Erythroblast (primary cell): ENCODE data around the gene CFAP20DC.
A peak's percentile ranks its signal among the peaks of the same experiment; 100 is the strongest.
"Not testable (repeated sequence)": the region's sequence is repeated elsewhere in the genome, so short reads cannot be mapped to it uniquely, and the experiment has no call there.

Source experiments
- DNase-seq, 2 experiments: peaks; one replicate each; lab custom pipeline; 2025; lab: John Stamatoyannopoulos, UW
- GATA1 ChIP-seq: IDR thresholded peaks from 2 replicates; pipeline ENCODE4 v1.6.1; 2011; ENCODE audit warnings: low read depth, mild to moderate bottlenecking, control low read depth, low read length, moderate library complexity
- POLR2A ChIP-seq: IDR thresholded peaks from 2 replicates; pipeline ENCODE4 v1.6.1; 2011; ENCODE audit warnings: mild to moderate bottlenecking, low read length

The CFAP20DC gene

GRCh38 chr3:59064276-59064675 lies 14.5 kb upstream of the CFAP20DC start:
- DNase-seq = no peak
- TF ChIP-seq GATA1 = no peak

- DNase-seq = no peak
Observed at GRCh38 chr3:59056706-59057105, 6.9 kb upstream of the CFAP20DC start.

GRCh38 chr3:59052803-59053411 lies 3.1 kb upstream of the CFAP20DC start:
- TF ChIP-seq GATA1 (no peak), POLR2A (no peak)
- peak; percentile 50 to 78 for DNase-seq

More at GRCh38 chr3:59056706-59057105, 6.9 kb upstream of the CFAP20DC start:
- TF ChIP-seq POLR2A (no peak), GATA1 (no peak)

GRCh38 chr3:59050811-59051414 lies 1.1 kb upstream of the CFAP20DC start:
- not testable (repeated sequence) for DNase-seq

GRCh38 chr3:59046839-59047238 lies 3.0 kb downstream of the CFAP20DC start:
- no peak for TF ChIP-seq GATA1
- TF ChIP-seq POLR2A = no peak
- no peak for DNase-seq

DNA sequence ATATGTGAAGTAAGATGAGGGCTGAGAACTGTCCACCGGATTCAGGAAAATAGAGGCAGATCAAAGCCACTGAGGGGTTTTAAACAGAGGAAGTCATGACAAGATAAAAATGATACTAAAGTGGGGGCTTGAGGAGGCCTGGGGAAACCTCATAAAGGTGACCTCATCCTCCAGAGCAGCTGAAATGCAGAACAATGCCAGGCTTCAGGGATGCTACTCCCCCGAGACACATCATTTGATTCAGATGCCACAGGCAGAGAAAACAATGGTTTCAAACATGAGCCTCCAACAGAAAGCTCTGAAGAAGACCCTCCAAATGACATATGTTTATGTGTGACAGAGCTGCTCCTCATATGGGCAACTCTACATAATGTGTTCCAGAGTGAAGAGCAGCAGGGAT lies 6.4 kb downstream of the CFAP20DC start:
- no peak for TF ChIP-seq GATA1
- no peak for DNase-seq

- TF ChIP-seq GATA1 = no peak
- no peak for TF ChIP-seq POLR2A
- DNase-seq = no peak
Observed at GRCh38 chr3:59040902-59041301, 8.9 kb downstream of the CFAP20DC start.

- no peak for DNase-seq
- TF ChIP-seq GATA1 (no peak), POLR2A (no peak)
Observed at GRCh38 chr3:59027607-59028006, 22.2 kb downstream of the CFAP20DC start.

- TF ChIP-seq POLR2A (no peak), GATA1 (no peak)
- DNase-seq = no peak
Observed at GRCh38 chr3:59023612-59024011, 26.2 kb downstream of the CFAP20DC start.

GRCh38 chr3:59017617-59017984 lies 32.2 kb downstream of the CFAP20DC start:
- TF ChIP-seq GATA1 = no peak
- TF ChIP-seq POLR2A = no peak
- no peak for DNase-seq

GRCh38 chr3:59016930-59017616 lies 32.8 kb downstream of the CFAP20DC start:
- TF ChIP-seq POLR2A = no peak
- no peak for TF ChIP-seq GATA1
- no peak for DNase-seq

- TF ChIP-seq POLR2A = no peak
- no peak for DNase-seq
Observed at GRCh38 chr3:59013611-59014010, 36.2 kb downstream of the CFAP20DC start.

DNA sequence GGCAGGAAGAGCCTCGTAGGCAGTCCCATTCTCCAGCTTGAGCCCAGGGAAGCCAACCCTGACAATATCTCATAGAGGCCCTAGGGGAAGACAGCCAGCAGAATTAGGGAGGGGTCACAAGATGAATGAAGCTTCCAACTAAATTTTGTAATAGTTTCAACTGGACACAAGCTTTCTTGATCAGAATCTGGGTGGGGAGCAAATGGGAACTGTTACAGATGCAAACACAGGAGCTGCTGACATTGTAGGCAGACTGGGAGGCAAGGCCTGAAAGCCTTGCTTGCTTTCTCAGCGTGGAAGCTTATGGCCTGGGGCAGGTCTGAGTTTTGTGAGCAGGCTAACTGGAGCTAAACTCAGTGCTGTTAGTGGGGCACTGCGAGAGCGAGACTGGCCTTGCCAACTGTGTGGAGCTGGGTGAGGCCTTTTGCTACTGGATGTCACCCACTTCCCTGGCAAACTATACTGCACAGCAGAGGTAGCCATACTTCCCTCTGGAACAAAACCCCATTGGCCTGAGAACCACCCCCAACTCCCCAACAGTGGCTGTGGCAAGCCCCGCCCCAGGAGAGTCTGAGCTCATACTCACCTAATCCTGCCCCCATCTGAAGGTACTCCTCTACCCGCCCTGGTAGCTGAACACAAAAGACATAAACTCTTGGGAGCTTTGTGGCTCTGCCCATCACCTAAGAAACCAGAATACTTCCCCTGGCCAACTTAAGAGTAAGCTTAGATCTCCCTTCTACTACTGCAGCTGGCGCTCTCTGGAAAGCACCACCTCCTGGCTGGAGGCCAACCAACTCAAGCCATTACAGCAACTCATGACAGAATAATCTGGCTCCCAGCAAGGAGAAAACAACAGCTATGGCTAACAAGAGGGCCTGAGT lies 42.9 kb downstream of the CFAP20DC start:
- TF ChIP-seq POLR2A = no peak
- DNase-seq = peak; percentile 54 to 63

DNA sequence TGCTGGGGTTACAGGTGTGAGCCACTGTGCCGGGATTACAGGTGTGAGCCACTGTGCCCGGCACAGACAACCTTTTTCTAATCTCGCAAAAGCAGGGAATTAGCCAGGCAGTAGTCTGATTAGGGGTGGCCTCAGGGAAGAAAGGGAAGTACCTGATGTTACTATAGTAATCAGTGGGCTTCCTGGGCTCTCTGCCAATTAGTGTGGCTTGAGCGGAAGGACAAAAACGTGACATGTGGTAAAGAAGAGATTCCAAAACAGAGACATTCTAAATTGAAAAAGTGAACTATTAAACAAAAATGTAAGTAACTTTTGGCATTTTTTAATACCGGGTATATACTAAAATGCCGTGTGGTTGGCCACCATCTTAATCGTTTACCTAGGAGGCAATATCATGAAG lies 48.1 kb downstream of the CFAP20DC start:
- no peak for TF ChIP-seq GATA1
- TF ChIP-seq POLR2A = no peak
- DNase-seq = peak; percentile 5 to 6

- TF ChIP-seq POLR2A = no peak
- no peak for TF ChIP-seq GATA1
- DNase-seq = peak; percentile 63 to 77
Observed at GRCh38 chr3:58999774-59000160, 50.1 kb downstream of the CFAP20DC start.
